Natural killer cell (primary cell): ENCODE results near the gene BICRA. TPM values are rescaled to one million over a fixed set of nuclear protein-coding genes. Genes with fewer than 3 reads are reported as not detected.
"Not testable (repeated sequence)": the region's sequence is repeated elsewhere in the genome, so short reads cannot be mapped to it uniquely, and the experiment has no call there.

Source experiments
- ATAC-seq, 3 donors: fragments of 150-1000 bp in 2 of 3; fragments of 200-7000 bp in 1 of 3; cut with Tn5 transposase; 1 replicate in 1 of 3; 2 replicates in 2 of 3; pipeline ENCODE4 v1.10.0; 2021; ENCODE audit warnings: mild to moderate bottlenecking in 2 of 3, moderate library complexity in 2 of 3
- DNase-seq, 2 donors: peaks; one replicate each; pipeline versions ENCODE4 v3.0.0 to v3.0.0-alpha.2; 2013 to 2021; ENCODE audit warnings: mixed read lengths in 1 of 2
- H3K27ac ChIP-seq: one replicate; pipeline ENCODE4 v1.5.1; 2013; ENCODE audit warnings: mild to moderate bottlenecking, low read length
- H3K27me3 ChIP-seq: one replicate; pipeline ENCODE4 v1.6.1; 2013; ENCODE audit warnings: low read length; ENCODE audit not compliant: control insufficient read depth, insufficient read depth
- H3K36me3 ChIP-seq: one replicate; pipeline ENCODE4 v1.6.1; 2013; ENCODE audit warnings: low read length; ENCODE audit not compliant: control insufficient read depth, insufficient read depth
- H3K4me1 ChIP-seq: one replicate; pipeline ENCODE4 v1.6.1; 2013; ENCODE audit warnings: low read length; ENCODE audit not compliant: control insufficient read depth, insufficient read depth
- H3K4me3 ChIP-seq: one replicate; pipeline ENCODE4 v1.5.1; 2013; ENCODE audit warnings: low read length
- H3K9me3 ChIP-seq: one replicate; pipeline ENCODE4 v1.6.1; 2013; ENCODE audit warnings: low read length; ENCODE audit not compliant: control insufficient read depth, insufficient read depth
- H3K27ac Mint-ChIP-seq, 2 donors: one replicate each; pipeline ENCODE4 v1.8.0; 2022; ENCODE audit warnings: mild to moderate bottlenecking in 2 of 2, mixed read lengths in 2 of 2, moderate library complexity in 1 of 2
- H3K27me3 Mint-ChIP-seq, 2 donors: one replicate each; pipeline ENCODE4 v1.8.0; 2022; ENCODE audit warnings: low read depth in 2 of 2, mixed read lengths in 2 of 2
- H3K36me3 Mint-ChIP-seq: one replicate; pipeline ENCODE4 v1.8.0; 2022; ENCODE audit warnings: mixed read lengths
- H3K4me1 Mint-ChIP-seq, 2 donors: one replicate each; pipeline ENCODE4 v1.8.0; 2022; ENCODE audit warnings: mixed read lengths in 2 of 2
- H3K4me3 Mint-ChIP-seq: one replicate; pipeline ENCODE4 v1.8.0; 2022; ENCODE audit warnings: mild to moderate bottlenecking, moderate library complexity, mixed read lengths
- H3K9me3 Mint-ChIP-seq, 2 donors: one replicate each; pipeline ENCODE4 v1.8.0; 2022; ENCODE audit warnings: mixed read lengths in 2 of 2
- whole genome bisulfite sequencing: methylation state at CpG from one replicate; pipeline ENCODE4 v1.1.7; 2013; ENCODE audit warnings: missing lambda C conversion rate; ENCODE audit not compliant: insufficient coverage; 5-methylcytosine and 5-hydroxymethylcytosine counted together
- intact Hi-C: fragments of 100-400 bp; cut with micrococcal nuclease; formaldehyde crosslinking; loops from one replicate; pipeline ENCODE4 v1.14.2; 2022
- total RNA-seq, 4 donors: library from RNA; stranded (reverse); fragments of 120-200 nt in 1 of 4; gene quantifications; one replicate each; pipeline versions ENCODE4 v1.2.3 to v1.2.4, GENCODE V29; 2013 to 2022
- TF ChIP-seq, protein P1 (sequence below): fragments of 200-600 bp; IDR thresholded peaks from one replicate; pipeline ENCODE4 v1.8.0; 2022; ENCODE audit warnings: antibody characterized with exemption

The BICRA gene
- total RNA-seq, 3 donors from 2014 or later (not counting 1 experiment from before 2014, with no cell fraction given), result 31.9 to 37.4 (median 34.1) TPM

- intact Hi-C loops, result no loop called here
- no peak overlapping the region for H3K4me3 Mint-ChIP-seq
- peak overlapping the region in 1 of 2 donors; percentile 27 for H3K27ac Mint-ChIP-seq
- no peaks in the 10 kb centered on the region for H3K9me3 ChIP-seq
- no peak overlapping the region for H3K4me3 ChIP-seq
- DNase-seq (no peak), ATAC-seq (no peak)
- peaks cover 34 to 54% of the 10 kb centered on the region in 2 donors for H3K4me1 Mint-ChIP-seq
- no peaks in the 10 kb centered on the region for H3K36me3 ChIP-seq
- peaks cover 7% of the 10 kb centered on the region for H3K4me1 ChIP-seq
- no peak overlapping the region for H3K27ac ChIP-seq
- TF ChIP-seq, protein P1, sequence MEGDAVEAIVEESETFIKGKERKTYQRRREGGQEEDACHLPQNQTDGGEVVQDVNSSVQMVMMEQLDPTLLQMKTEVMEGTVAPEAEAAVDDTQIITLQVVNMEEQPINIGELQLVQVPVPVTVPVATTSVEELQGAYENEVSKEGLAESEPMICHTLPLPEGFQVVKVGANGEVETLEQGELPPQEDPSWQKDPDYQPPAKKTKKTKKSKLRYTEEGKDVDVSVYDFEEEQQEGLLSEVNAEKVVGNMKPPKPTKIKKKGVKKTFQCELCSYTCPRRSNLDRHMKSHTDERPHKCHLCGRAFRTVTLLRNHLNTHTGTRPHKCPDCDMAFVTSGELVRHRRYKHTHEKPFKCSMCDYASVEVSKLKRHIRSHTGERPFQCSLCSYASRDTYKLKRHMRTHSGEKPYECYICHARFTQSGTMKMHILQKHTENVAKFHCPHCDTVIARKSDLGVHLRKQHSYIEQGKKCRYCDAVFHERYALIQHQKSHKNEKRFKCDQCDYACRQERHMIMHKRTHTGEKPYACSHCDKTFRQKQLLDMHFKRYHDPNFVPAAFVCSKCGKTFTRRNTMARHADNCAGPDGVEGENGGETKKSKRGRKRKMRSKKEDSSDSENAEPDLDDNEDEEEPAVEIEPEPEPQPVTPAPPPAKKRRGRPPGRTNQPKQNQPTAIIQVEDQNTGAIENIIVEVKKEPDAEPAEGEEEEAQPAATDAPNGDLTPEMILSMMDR, result no peak
- no peaks in the 10 kb centered on the region for H3K27me3 ChIP-seq
- no peaks in the 10 kb centered on the region for H3K27me3 Mint-ChIP-seq
- WGBS, result 99% methylated on average over 18 of the region's 18 CpGs
- no peaks in the 10 kb centered on the region for H3K9me3 Mint-ChIP-seq
- no peaks in the 10 kb centered on the region for H3K36me3 Mint-ChIP-seq
Measured at GRCh38 chr19:47631681-47632446, 22.9 kb downstream of the BICRA start.

DNA sequence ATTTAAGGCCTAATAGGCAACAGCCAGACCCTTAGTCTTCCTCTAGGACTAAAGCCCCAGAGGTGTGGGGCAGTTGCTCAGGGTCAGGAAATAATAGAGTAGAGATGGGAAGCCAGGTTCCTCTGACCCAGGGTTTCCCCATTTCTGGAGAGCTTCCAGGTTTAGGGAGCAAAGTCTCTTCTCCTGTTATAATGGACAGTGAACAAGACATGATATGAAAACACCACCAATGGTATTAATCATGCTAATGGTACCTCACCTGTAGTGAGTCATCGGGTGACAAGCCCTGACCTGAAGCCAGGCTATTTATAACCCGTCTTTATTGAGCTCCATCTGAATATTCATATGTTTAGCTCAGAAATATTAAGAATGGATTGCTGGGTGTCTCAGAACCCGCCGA is 24.6 kb downstream of the BICRA start:
- ATAC-seq (no peak), DNase-seq (no peak)
- intact Hi-C loops, result no loop called here
- no peaks in the 10 kb centered on the region for H3K9me3 ChIP-seq
- Mint-ChIP-seq H3K27ac (no peak overlapping the region), H3K36me3 (no peaks in the 10 kb centered on the region), H3K4me3 (no peak overlapping the region), H3K4me1 (peaks cover 39 to 56% of the 10 kb centered on the region in 2 donors), H3K27me3 (no peaks in the 10 kb centered on the region), H3K9me3 (no peaks in the 10 kb centered on the region)
- peaks cover 23% of the 10 kb centered on the region for H3K4me1 ChIP-seq
- 94% methylated on average over 4 of the region's 4 CpGs for WGBS
- H3K27me3 ChIP-seq, result no peaks in the 10 kb centered on the region
- H3K27ac ChIP-seq, result no peak overlapping the region
- TF ChIP-seq, protein P1, result no peak
- H3K4me3 ChIP-seq, result no peak overlapping the region
- H3K36me3 ChIP-seq, result no peaks in the 10 kb centered on the region

- DNase-seq (no peak), ATAC-seq (no peak)
- intact Hi-C loops, result no loop called here
- 98% methylated on average over 11 of the region's 11 CpGs for WGBS
- Mint-ChIP-seq H3K27ac (no peak overlapping the region), H3K36me3 (no peaks in the 10 kb centered on the region), H3K27me3 (no peaks in the 10 kb centered on the region), H3K4me1 (peaks cover 42 to 56% of the 10 kb centered on the region in 2 donors), H3K4me3 (no peak overlapping the region), H3K9me3 (no peaks in the 10 kb centered on the region)
- no peak overlapping the region for H3K4me3 ChIP-seq
- H3K27ac ChIP-seq, result no peak overlapping the region
- no peaks in the 10 kb centered on the region for H3K36me3 ChIP-seq
- peaks cover 23% of the 10 kb centered on the region for H3K4me1 ChIP-seq
- no peaks in the 10 kb centered on the region for H3K9me3 ChIP-seq
- TF ChIP-seq, protein P1, result no peak
- H3K27me3 ChIP-seq, result no peaks in the 10 kb centered on the region
Measured at GRCh38 chr19:47633996-47634395, 25.1 kb downstream of the BICRA start.

GRCh38 chr19:47635152-47635754 is 26.3 kb downstream of the BICRA start:
- H3K36me3 ChIP-seq, H3K27me3 ChIP-seq, H3K36me3 Mint-ChIP-seq, H3K27me3 Mint-ChIP-seq, H3K4me3 Mint-ChIP-seq, H3K4me3 ChIP-seq, H3K27ac ChIP-seq, intact Hi-C loops, H3K9me3 ChIP-seq, H3K9me3 Mint-ChIP-seq, DNase-seq, ATAC-seq: not testable (repeated sequence)
- WGBS, result 73% methylated on average over 6 of the region's 6 CpGs
- H3K4me1 ChIP-seq, result peaks cover 23% of the 10 kb centered on the region
- peak overlapping the region in 1 of 2 donors; percentile 56 for H3K27ac Mint-ChIP-seq
- H3K4me1 Mint-ChIP-seq, result peaks cover 41 to 59% of the 10 kb centered on the region in 2 donors
